ENCODE measurements around the gene GULP1. TPM values are rescaled to one million over a fixed set of nuclear protein-coding genes. Genes with fewer than 3 reads are reported as not detected.
A peak's percentile ranks its signal among the peaks of the same experiment; 100 is the strongest.

The GULP1 gene
- total RNA-seq, 1 donor from 2014 or later: 17.7 TPM

DNA sequence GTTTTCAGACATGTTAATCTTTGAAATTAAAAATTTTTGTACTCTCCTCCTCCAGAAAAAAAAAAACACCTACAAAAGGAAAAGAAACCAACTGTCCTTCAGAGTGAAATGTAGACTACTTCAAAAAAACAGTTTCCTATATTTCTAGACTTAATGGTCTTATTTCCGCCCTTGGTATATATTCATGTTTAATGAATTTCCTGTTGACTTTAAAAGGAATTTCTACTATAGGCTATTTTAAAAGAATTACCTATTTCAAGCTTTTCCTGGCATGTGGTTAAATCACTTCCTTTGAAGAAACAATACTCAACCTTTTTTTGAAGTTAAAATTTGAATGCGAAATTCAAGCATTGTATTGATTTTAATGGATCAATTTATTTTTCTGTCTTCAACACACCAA is 29.2 kb downstream of the GULP1 start:
- Mint-ChIP-seq H3K9me3 (ENCODE audit: unreplicated experiment) (no peaks in the 10 kb centered on the region), H3K36me3 (ENCODE audit: unreplicated experiment) (no peaks in the 10 kb centered on the region), H3K27me3 (ENCODE audit: unreplicated experiment) (no peaks in the 10 kb centered on the region)

DNA sequence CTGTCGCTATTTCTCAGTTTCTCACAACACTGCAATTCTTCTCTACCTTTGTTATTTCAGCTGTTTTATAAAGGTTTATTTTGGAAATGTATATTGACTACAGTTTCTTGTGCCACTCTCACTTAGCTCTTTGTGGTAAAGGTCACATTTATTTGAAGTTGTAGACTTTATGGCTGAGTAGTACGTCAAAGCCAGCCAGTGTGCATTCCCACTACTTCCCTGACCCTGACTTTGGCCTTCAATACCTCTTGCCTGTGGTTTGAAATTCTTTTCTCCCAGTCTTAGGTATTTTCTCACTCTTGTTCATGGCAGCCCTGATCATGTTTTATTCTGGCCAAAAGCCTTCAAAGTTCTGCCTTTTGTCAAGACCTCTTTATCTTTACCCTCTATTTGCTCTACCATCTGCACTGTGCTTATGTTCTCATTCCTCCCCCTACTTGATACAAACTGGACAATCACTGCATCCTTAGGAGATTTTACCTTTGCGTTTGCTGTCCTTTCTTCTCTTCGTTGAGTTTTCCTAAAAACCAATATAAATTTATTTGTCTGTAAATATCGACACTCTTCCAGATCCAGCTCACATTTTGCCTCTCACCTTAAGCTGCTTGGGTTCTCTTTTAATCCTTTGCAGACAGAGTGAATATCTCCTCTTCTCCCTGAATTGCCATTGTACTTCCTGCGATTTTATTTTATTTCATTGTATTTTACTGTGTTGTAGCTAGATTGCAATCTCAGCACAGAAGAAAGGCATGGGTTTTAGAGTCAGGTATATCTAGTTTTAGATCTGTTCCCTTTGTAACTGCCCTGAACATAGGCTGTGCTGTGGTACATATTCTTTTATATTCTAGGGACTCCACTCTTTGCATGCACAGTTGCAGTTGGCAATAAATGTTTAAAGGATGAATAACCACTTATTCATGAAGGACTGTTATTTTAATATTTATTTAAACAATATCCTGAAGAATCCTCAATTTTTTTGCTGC is 31.2 kb downstream of the GULP1 start:
- H3K27ac Mint-ChIP-seq (ENCODE audit: unreplicated experiment): peak overlapping the region; percentile 65
- TF ChIP-seq, protein P1, sequence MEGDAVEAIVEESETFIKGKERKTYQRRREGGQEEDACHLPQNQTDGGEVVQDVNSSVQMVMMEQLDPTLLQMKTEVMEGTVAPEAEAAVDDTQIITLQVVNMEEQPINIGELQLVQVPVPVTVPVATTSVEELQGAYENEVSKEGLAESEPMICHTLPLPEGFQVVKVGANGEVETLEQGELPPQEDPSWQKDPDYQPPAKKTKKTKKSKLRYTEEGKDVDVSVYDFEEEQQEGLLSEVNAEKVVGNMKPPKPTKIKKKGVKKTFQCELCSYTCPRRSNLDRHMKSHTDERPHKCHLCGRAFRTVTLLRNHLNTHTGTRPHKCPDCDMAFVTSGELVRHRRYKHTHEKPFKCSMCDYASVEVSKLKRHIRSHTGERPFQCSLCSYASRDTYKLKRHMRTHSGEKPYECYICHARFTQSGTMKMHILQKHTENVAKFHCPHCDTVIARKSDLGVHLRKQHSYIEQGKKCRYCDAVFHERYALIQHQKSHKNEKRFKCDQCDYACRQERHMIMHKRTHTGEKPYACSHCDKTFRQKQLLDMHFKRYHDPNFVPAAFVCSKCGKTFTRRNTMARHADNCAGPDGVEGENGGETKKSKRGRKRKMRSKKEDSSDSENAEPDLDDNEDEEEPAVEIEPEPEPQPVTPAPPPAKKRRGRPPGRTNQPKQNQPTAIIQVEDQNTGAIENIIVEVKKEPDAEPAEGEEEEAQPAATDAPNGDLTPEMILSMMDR (IDR thresholded peaks at IDR 0.05; ENCODE audit: partially characterized antibody, unreplicated experiment): no peak
- no peak overlapping the region for H3K4me3 Mint-ChIP-seq (ENCODE audit: unreplicated experiment)
- H3K4me1 Mint-ChIP-seq (ENCODE audit: low read depth, unreplicated experiment): peaks cover 33% of the 10 kb centered on the region
- peaks cover 3% of the 10 kb centered on the region for H3K9me3 Mint-ChIP-seq (ENCODE audit: unreplicated experiment)
- no peaks in the 10 kb centered on the region for H3K36me3 Mint-ChIP-seq (ENCODE audit: unreplicated experiment)
- no peak for DNase-seq
- peaks cover 2% of the 10 kb centered on the region for H3K27me3 Mint-ChIP-seq (ENCODE audit: unreplicated experiment)

More for the DNA sequence above, 29.2 kb downstream of the GULP1 start:
- TF ChIP-seq, protein P1 (IDR thresholded peaks at IDR 0.05; ENCODE audit: partially characterized antibody, unreplicated experiment): no peak
- Mint-ChIP-seq H3K27ac (ENCODE audit: unreplicated experiment) (no peak overlapping the region), H3K4me1 (ENCODE audit: low read depth, unreplicated experiment) (peaks cover 36% of the 10 kb centered on the region), H3K4me3 (ENCODE audit: unreplicated experiment) (no peak overlapping the region)
- DNase-seq: no peak

DNA sequence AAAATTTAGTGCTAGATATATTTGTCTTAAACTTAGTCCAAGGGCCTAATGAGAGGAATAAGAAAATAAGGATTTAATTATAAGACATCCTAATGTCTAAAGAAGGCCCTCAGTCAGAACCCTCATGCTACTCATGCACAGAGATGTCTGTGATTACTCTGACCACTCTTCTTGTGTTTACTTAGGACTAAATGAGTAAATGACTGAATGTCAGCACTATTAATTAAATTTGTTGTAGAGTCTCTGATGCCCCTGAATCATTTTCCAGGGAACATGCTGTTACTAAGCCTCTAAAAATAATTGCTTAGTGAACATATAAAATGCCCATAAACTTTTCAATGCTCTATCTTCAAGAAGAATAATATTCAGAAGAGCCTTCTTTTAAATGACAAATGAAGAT is 32.4 kb downstream of the GULP1 start:
- Mint-ChIP-seq H3K36me3 (ENCODE audit: unreplicated experiment) (no peaks in the 10 kb centered on the region), H3K27me3 (ENCODE audit: unreplicated experiment) (peaks cover 2% of the 10 kb centered on the region), H3K27ac (ENCODE audit: unreplicated experiment) (no peak overlapping the region), H3K9me3 (ENCODE audit: unreplicated experiment) (peaks cover 3% of the 10 kb centered on the region), H3K4me1 (ENCODE audit: low read depth, unreplicated experiment) (peaks cover 32% of the 10 kb centered on the region), H3K4me3 (ENCODE audit: unreplicated experiment) (no peak overlapping the region)
- no peak for DNase-seq
- TF ChIP-seq, protein P1 (IDR thresholded peaks at IDR 0.05; ENCODE audit: partially characterized antibody, unreplicated experiment): no peak

DNA sequence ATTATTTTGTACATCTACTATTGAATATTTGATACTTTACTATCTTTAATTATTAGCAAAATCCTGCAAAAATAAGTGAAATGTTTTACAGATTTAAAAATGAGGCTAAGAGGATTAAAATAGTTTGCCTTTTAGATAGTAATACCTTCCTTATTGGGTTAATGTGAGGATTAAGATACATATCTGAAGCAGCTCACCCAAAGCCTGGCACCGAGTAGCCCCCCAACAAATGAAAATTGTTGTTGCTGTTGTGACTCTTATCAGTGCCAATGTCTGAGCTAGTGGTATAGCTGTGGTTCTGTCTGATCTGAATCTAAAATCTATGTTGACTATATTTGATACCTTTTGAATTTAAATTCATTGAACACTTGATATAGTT is 34.6 kb downstream of the GULP1 start:
- H3K4me3 Mint-ChIP-seq (ENCODE audit: unreplicated experiment): no peak overlapping the region
- peaks cover 2% of the 10 kb centered on the region for H3K27me3 Mint-ChIP-seq (ENCODE audit: unreplicated experiment)
- TF ChIP-seq, protein P1 (IDR thresholded peaks at IDR 0.05; ENCODE audit: partially characterized antibody, unreplicated experiment): no peak
- H3K9me3 Mint-ChIP-seq (ENCODE audit: unreplicated experiment): peaks cover 3% of the 10 kb centered on the region
- H3K36me3 Mint-ChIP-seq (ENCODE audit: unreplicated experiment): no peaks in the 10 kb centered on the region
- DNase-seq: no peak
- peaks cover 32% of the 10 kb centered on the region for H3K4me1 Mint-ChIP-seq (ENCODE audit: low read depth, unreplicated experiment)
- H3K27ac Mint-ChIP-seq (ENCODE audit: unreplicated experiment): no peak overlapping the region

Data from glutamatergic neuron (in vitro differentiated cells).